ENCODE measurements around the gene ADAMTS1. TPM values are rescaled to one million over a fixed set of nuclear protein-coding genes. Genes with fewer than 3 reads are reported as not detected.
A peak's percentile ranks its signal among the peaks of the same experiment; 100 is the strongest.

The ADAMTS1 gene
- total and polyA plus RNA-seq, 8 donors, result 54.2 to 147 (median 96.9) TPM

GRCh38 chr21:26819740-26820324, 25.4 kb downstream of the ADAMTS1 start:
- DNase-seq, result no peak
- Histone ChIP-seq H3K36me3 (no peaks in the 10 kb centered on the region), H3K4me3 (no peak overlapping the region), H3K4me1 (no peaks in the 10 kb centered on the region), H3K27me3 (no peaks in the 10 kb centered on the region), H3K27ac (no peak overlapping the region), H3K9me3 (no peaks in the 10 kb centered on the region)
- no peak for ATAC-seq
- no peak for TF ChIP-seq CTCF (IDR thresholded peaks at IDR 0.05)
- intact Hi-C loops (cut with DNase I), result no loop called here

DNA sequence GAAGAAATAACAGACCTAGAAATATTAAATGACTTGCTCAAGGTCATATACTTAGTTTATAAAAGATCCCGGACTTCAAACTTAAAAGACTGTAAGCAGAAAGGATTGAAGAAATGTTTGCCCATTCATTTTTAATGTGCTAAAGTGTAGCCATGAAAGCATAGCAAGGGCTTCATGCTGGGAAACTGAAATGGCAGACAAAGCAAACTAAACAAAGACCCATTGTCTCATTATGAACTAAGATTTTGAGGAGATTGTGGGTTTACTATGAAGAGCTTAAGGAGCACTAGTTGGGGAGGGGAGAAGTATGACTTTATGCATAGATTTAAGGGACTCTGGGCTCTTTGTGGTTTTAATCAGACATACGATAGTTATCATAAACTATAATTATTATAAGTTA, 26.3 kb downstream of the ADAMTS1 start:
- Histone ChIP-seq H3K27ac (no peak overlapping the region), H3K9me3 (no peaks in the 10 kb centered on the region), H3K4me3 (no peak overlapping the region), H3K36me3 (no peaks in the 10 kb centered on the region), H3K27me3 (no peaks in the 10 kb centered on the region), H3K4me1 (no peaks in the 10 kb centered on the region)
- intact Hi-C loops (cut with DNase I), result no loop called here
- TF ChIP-seq CTCF (IDR thresholded peaks at IDR 0.05), result no peak
- DNase-seq (no peak), ATAC-seq (no peak)

GRCh38 chr21:26815197-26815596, 30.0 kb downstream of the ADAMTS1 start:
- no peaks in the 10 kb centered on the region for H3K4me1 ChIP-seq
- no peaks in the 10 kb centered on the region for H3K27me3 ChIP-seq
- peak overlapping the region in 1 of 2 donors; percentile 29 for H3K27ac ChIP-seq
- no peaks in the 10 kb centered on the region for H3K36me3 ChIP-seq
- intact Hi-C loops (cut with DNase I), result no loop called here
- no peaks in the 10 kb centered on the region for H3K9me3 ChIP-seq
- TF ChIP-seq CTCF (IDR thresholded peaks at IDR 0.05), result no peak
- no peak overlapping the region for H3K4me3 ChIP-seq
- ATAC-seq (no peak), DNase-seq (no peak)

DNA sequence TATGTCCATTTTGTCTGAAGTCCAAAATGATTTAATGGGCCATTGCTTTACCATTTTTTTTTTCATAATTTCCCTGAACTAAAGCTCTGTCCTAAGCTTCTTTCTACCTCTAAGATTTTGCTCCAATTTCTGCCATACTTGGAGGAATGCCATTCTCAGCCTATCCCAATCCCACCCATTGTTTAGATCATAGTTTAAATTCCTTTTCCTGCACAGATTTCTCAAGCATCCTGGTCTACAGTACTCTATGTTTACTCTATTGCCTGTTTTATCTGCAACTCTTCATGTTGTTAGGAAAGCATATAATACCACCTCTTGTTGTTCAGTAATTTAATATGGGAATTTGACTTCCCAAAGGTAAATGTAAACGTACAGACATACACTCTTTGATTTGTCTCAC, 30.8 kb downstream of the ADAMTS1 start:
- H3K27me3 ChIP-seq, result no peaks in the 10 kb centered on the region
- no peak overlapping the region for H3K27ac ChIP-seq
- H3K9me3 ChIP-seq, result no peaks in the 10 kb centered on the region
- H3K4me1 ChIP-seq, result no peaks in the 10 kb centered on the region
- TF ChIP-seq CTCF (IDR thresholded peaks at IDR 0.05), result no peak
- intact Hi-C loops (cut with DNase I), result no loop called here
- no peaks in the 10 kb centered on the region for H3K36me3 ChIP-seq
- no peak for DNase-seq
- ATAC-seq, result no peak
- H3K4me3 ChIP-seq, result no peak overlapping the region

DNA sequence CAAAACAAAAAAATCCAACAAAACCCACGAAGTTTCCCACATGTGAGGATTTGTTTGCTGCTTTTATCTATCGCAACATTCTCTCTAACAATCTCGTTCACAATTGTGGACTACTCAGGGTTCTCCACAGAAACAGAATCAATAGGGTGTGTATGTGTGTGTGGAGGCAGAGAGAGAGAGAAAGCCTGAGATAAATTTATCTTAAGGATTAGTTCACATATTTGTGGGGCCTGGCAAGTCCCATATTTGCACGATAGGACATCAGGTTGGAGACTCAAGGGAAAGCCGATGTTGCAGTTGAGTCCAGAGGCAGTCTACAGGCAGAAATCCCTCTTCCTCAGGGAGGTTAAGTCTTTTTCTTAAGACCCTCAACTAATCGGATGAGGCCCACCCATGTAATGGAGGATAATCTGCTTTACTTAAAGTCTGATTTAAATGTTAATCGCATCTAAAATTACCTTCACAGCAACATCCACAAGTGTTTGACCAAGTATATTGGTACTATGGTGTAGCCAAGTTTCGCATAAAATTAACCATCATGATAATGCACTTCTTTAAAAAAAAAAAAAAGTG, 31.7 kb downstream of the ADAMTS1 start:
- no peak for DNase-seq
- H3K4me1 ChIP-seq, result no peaks in the 10 kb centered on the region
- no peak for ATAC-seq

More for the DNA sequence above, 31.7 kb downstream of the ADAMTS1 start:
- no peak for TF ChIP-seq CTCF (IDR thresholded peaks at IDR 0.05)
- H3K27ac ChIP-seq, result no peak overlapping the region
- no peaks in the 10 kb centered on the region for H3K27me3 ChIP-seq
- intact Hi-C loops (cut with DNase I), result no loop called here
- no peaks in the 10 kb centered on the region for H3K36me3 ChIP-seq
- no peaks in the 10 kb centered on the region for H3K9me3 ChIP-seq
- H3K4me3 ChIP-seq, result no peak overlapping the region

Measured in left lung (tissue), 10 donors.